DLD1 (cell line): Measurements from ENCODE around the gene IL22RA2.

Experiments
- in situ Hi-C: cut with HindIII; loops from 2 replicates; pipeline ENCODE4 v1.10.0; 2017; ENCODE audit warnings: low sequenced_read_pairs

IL22RA2 gene

GRCh38 chr6:137097526-137097925 is 75.9 kb downstream of the IL22RA2 start:
- in situ Hi-C loops: no loop called here

DNA sequence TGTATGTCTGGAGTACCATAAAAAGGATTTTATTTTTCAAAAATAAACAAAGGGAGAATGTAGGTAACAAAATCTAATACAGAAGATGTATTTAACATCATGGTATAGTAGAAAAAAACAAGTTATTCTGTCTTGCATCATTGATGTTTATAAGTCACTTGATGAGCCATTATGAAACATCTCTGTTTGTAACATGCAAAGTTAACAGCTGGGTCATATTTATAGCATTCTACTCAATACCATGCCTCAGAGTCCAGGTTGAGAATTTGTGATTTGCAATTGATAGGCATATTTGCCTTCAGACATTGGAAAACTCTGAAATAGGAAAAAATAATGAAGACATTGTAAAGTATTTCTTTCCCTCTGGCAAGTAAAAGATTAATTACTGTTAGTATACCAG is 76.4 kb downstream of the IL22RA2 start:
- in situ Hi-C loops: no loop called here

DNA sequence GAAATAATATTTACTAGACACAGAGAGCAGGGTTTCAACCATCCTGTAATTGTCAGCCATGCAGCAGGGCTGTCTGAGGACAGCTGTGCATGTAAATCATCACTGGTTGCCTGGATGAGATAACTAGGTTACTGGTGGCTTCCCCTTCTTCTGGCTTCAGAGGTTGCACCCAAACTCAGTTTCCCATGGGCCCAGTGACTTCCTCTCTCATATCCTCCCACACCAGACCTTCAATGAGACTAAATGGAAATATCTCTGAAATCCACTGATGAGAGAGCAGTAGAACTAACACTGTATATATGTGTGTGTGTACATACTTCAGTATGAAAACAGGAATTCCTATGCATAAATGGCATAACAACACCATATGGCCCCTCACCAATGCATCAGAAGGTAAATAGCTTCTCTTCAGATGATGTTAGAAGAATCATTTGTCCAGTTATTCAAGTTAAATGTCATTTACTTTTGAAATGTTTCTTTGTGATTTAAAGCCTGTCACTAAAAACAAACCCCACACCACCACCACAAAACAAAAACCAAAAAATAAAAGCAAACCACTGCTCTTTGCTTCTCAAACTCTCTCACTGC is 77.7 kb downstream of the IL22RA2 start:
- in situ Hi-C loops: no loop called here

DNA sequence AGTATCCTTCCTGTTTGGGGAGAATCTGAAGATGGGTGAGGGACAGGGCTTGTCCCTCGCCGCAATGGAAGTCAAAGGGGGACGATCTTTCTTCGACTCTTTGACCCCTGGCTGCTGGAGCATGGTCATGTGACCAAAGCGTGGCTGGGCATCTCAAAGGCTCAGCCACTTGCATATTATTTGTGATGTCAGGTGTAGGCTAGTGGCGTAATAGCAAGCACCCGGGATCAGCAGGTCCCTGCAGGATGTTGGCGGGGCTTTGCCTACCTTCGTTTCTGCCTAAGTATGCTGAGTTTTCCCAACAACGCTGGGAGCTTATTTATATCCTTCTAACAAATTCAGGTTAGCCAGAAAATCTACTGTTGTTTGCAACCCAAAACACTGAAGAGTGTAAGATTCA is 78.4 kb downstream of the IL22RA2 start:
- in situ Hi-C loops: no loop called here

DNA sequence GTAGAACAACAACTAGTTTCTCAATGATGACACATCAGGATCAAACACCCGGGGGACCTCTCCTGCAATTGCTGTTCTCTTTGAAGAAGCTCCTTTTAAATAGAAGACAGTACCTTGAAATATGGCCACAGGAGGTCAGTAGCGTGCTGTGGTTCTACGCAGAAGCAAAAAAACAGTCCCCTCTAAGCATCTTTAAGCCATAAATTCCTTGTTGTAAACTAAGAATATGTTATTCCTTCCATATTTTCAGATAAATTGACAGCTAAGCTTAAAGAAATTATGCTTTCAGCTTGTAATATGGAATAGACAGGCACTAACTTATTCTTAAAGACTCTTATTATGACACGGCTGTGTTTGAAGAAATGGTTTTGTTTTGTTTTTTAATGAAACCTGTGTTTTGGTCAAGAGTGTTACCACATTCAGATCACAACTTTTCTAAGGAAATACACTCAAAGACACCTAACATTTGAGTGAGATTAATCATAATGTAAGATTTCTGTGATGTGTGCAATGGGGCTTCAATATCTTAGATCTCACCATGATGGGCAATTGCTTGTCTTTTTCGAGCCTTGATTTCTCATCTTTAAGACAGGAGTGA is 78.9 kb downstream of the IL22RA2 start:
- in situ Hi-C loops: no loop called here
